Right renal pelvis (tissue), 4 donors: ENCODE measurements around the gene BMP6. TPM values are rescaled to one million over a fixed set of nuclear protein-coding genes. Genes with fewer than 3 reads are reported as not detected.
"Not testable (repeated sequence)": the region's sequence is repeated elsewhere in the genome, so short reads cannot be mapped to it uniquely, and the experiment has no call there.

Experiments used
- DNase-seq, 4 donors: peaks; one replicate each; pipeline ENCODE4 v3.0.0-alpha.2; 2013; ENCODE audit warnings: low read depth in 4 of 4, low spot score in 3 of 4, missing footprints in 1 of 4
- polyA plus RNA-seq, 4 donors: library from polyadenylated mRNA; unstranded; fragments of 120-200 nt; gene quantifications; one replicate each; pipeline ENCODE4 v1.2.1, GENCODE V29; 2013; ENCODE audit not compliant: insufficient read length in 4 of 4

The BMP6 gene
- polyA plus RNA-seq, 4 donors, result 7.4 to 8.7 (median 7.6) TPM

- no peak for DNase-seq
Measured at GRCh38 chr6:7879579-7879978, 153.7 kb downstream of the BMP6 start.

DNA sequence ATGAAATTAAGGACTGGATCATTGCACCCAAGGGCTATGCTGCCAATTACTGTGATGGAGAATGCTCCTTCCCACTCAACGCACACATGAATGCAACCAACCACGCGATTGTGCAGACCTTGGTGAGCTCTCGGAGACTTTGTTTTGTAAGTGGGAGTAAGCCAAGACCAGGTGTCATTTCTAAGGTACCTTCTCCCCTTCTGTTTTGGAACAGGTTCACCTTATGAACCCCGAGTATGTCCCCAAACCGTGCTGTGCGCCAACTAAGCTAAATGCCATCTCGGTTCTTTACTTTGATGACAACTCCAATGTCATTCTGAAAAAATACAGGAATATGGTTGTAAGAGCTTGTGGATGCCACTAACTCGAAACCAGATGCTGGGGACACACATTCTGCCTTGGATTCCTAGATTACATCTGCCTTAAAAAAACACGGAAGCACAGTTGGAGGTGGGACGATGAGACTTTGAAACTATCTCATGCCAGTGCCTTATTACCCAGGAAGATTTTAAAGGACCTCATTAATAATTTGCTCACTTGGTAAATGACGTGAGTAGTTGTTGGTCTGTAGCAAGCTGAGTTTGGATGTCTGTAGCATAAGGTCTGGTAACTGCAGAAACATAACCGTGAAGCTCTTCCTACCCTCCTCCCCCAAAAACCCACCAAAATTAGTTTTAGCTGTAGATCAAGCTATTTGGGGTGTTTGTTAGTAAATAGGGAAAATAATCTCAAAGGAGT is 154.2 kb downstream of the BMP6 start:
- no peak for DNase-seq

GRCh38 chr6:7880718-7881107 is 154.8 kb downstream of the BMP6 start:
- no peak for DNase-seq

GRCh38 chr6:7881765-7882500 is 156.0 kb downstream of the BMP6 start:
- DNase-seq, result no peak

- DNase-seq, result no peak
Measured at GRCh38 chr6:7882505-7883257, 156.8 kb downstream of the BMP6 start.

DNA sequence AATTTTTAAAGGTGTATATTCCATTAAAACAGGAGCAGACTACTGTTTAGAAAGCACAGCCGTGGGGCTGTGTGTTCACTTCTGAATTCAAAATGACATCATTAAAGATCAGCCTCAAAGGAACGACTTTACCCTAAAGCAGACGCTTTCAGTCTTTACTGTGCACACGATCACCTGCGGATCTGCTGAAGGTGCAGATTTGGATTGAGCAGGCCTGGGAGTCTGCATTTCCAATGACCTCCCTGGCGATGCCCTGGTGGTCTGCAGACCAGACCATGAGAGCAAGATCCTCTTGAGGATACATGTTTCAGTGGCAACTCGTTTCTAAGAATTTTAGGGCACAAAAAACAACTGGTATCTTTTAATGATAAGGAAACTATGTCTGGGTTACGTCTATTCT is 157.5 kb downstream of the BMP6 start:
- DNase-seq, result no peak

GRCh38 chr6:7886132-7886531 is 160.2 kb downstream of the BMP6 start:
- no peak for DNase-seq

GRCh38 chr6:7887278-7887991 is 161.5 kb downstream of the BMP6 start:
- no peak for DNase-seq

- no peak for DNase-seq
Measured at GRCh38 chr6:7888587-7889357, 162.9 kb downstream of the BMP6 start.

- DNase-seq, result no peak
Measured at GRCh38 chr6:7891078-7891872, 165.4 kb downstream of the BMP6 start.

- DNase-seq, result not testable (repeated sequence)
Measured at GRCh38 chr6:7892367-7892766, 166.5 kb downstream of the BMP6 start.

DNA sequence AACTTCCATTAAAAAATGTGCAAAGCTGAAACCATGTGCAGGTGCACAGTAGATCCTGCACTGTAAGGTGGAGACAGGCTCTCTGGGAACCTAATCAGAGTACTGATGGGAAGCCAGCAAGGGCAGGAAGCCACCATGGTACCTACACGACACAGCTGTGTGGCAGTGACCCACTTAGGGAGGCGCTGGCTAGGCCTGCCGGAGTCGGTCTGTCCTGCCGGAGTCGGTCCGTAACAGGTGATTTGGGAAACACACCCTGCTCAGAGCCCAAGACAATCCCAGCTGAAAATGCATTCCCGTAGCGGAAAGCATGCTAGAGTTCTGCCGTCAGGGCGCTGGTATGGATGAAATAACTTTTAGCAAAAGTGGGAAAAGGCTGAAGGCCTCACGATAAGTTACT is 167.4 kb downstream of the BMP6 start:
- no peak for DNase-seq

- no peak for DNase-seq
Measured at GRCh38 chr6:7894262-7895124, 168.6 kb downstream of the BMP6 start.

GRCh38 chr6:7895125-7895423 is 169.2 kb downstream of the BMP6 start:
- no peak for DNase-seq

DNA sequence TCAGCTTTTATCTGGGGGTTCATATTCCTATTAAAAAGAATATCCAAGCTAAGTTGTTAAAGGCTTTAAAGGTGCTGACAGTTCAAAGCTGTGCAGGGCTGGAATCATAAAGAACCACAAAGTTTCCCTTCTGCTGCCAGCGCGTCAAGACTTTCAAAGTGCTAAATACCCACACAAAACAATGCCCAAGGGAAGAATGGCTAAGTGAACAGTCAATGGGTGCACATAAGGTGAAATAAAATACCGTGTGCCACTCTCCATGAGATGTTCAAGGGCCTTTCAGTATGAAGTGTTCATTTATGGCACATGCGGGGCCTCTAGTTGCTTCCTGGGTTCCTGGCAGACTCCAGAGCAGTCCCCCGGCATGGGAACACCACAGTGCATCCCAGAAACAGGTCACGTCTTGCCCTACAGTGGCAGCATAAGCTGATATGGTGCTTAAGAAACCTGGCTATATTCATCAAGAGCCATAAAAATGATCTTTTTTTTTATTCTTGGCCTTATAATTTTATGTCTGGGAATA is 170.6 kb downstream of the BMP6 start:
- DNase-seq, result no peak

DNA sequence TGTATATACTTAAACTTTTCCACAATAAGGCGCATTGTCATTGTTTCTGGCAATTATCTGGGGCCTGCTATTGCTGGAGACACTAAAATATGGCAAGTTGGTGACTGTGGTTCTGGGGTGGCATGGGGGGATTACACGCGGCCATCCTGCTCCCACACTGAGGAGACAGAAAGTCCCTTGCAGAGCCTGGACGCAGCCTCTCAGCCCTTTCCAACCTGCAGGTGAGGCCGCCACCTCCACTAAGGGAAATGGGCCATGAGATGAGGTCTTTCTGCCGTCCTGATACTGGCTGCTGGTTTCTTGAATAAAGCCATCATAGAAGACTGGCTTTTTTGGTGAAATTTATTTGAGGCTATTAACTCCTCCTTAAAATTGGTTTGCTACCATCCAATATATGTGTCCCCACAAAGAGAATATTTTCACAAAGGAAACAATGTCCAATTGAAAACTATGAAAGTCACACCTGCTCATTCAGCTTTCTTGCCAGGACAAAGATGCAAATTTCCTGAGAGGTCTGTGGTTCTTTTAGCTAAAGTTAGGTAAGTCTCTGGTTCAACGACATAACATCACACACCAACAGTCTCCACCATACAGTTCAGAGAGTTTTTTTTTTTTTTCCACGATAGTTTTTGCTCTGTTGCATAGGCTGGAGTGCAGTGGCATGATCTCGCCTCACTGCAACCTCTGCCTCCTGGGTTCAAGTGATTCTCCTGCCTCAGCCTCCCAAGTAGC is 171.7 kb downstream of the BMP6 start:
- no peak for DNase-seq

DNA sequence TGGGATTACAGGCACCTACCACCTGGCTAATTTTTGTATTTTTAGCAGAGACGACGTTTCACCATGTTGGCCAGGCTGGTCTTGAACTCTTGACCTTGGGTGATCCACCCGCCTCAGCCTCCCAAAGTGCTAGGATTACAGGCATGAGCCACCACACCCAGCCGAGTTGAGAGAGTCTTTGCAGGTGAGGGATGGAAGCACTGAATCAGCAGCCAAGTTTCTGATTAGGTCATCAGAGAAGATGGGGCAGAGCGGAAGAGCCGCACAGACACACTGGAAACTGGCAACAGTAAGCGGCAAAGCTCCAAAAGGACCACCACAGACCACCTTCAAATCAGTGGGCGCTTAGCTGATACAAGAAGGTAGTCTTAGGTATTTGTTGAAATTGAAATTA is 172.3 kb downstream of the BMP6 start:
- not testable (repeated sequence) for DNase-seq
